ENCODE measurements around the gene FSCN2.
"Not testable (repeated sequence)": the region's sequence is repeated elsewhere in the genome, so short reads cannot be mapped to it uniquely, and the experiment has no call there.

Gene FSCN2

DNA sequence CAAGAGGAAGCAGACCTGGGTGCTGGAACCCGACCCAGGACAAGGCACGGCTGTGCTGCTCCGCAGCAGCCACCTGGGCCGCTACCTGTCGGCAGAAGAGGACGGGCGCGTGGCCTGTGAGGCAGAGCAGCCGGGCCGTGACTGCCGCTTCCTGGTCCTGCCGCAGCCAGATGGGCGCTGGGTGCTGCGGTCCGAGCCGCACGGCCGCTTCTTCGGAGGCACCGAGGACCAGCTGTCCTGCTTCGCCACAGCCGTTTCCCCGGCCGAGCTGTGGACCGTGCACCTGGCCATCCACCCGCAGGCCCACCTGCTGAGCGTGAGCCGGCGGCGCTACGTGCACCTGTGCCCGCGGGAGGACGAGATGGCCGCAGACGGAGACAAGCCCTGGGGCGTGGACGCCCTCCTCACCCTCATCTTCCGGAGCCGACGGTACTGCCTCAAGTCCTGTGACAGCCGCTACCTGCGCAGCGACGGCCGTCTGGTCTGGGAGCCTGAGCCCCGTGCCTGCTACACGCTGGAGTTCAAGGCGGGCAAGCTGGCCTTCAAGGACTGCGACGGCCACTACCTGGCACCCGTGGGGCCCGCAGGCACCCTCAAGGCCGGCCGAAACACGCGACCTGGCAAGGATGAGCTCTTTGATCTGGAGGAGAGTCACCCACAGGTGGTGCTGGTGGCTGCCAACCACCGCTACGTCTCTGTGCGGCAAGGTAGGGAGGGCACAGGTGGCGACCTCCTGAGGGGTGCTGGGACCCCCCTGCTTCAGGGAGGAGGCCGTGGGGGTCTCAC, 667 bp downstream of the FSCN2 start:
- DNase-seq, result no peak

- no peak for DNase-seq
Observed at GRCh38 chr17:81529437-81529803, 1.2 kb downstream of the FSCN2 start.

- not testable (repeated sequence) for DNase-seq
Observed at GRCh38 chr17:81531013-81531412, 2.8 kb downstream of the FSCN2 start.

- not testable (repeated sequence) for DNase-seq
Observed at GRCh38 chr17:81531998-81532404, 3.8 kb downstream of the FSCN2 start.

DNA sequence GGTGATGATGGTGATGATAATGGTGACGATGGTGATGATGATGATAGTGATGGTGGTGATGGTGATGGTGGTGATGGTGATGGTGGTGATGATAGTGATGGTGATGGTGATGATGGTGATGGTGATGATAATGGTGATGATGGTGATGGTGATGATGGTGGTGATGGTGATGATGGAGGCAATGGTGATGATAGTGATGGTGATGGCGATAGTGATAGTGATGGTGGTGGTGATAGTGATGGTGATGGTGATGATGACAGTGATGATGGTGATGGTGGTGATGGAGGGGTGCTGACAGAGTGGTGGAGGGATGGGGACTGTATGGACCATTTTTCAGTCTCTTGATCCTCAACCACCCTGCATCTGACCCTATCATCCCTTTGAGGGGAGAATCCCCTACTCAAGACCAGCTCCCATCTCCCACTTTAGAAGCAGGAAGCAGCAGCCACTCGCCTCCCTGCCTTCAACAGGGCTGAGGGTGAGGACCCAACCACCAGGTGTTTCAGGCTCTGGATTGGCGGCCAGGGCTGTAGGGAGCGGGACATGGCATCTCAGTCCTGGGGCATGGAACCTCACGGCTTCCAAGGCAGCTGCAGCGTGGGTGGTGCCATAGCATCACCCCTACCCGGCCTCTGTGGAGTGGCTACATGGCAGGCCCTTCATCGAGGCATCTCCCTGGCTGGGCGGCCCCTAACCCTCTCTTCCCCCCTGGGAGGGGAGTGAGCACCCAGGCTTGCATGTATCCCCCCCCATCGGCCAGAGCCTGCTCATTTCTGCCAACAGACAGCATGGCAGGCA, 4.5 kb downstream of the FSCN2 start:
- no peak for DNase-seq

GRCh38 chr17:81533339-81534141, 5.4 kb downstream of the FSCN2 start:
- no peak for DNase-seq

GRCh38 chr17:81534157-81535006, 6.2 kb downstream of the FSCN2 start:
- DNase-seq, result no peak

GRCh38 chr17:81535007-81535328, 6.8 kb downstream of the FSCN2 start:
- no peak for DNase-seq

- DNase-seq, result no peak
Observed at GRCh38 chr17:81535480-81536298, 7.5 kb downstream of the FSCN2 start.

GRCh38 chr17:81536299-81537290, 8.4 kb downstream of the FSCN2 start:
- DNase-seq, result no peak

DNA sequence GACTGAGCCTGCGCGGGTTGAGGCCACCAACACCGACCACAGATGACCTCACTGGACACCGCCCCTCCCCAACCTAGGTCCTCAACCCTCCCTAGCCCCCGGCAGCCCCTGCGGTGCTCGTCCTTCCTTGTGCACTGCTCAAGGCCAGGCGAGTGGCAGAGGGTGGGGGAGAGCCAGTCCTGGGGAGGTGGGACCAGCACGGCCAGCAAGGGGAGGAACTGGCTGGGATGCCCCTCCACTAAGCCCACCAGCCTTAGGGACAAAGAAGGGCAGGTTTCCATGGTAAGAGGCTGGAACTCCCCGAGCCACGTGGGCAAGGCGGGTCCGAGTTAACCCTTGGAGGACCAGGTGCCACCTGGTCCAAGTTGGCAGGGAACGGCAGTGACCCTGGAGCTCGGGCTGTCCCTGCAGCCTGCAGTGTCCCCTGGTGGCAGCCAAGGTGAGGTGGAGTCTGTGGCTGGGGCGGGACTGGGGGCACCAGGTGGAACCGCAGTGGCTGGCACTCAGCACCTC, 9.2 kb downstream of the FSCN2 start:
- no peak for DNase-seq

DNA sequence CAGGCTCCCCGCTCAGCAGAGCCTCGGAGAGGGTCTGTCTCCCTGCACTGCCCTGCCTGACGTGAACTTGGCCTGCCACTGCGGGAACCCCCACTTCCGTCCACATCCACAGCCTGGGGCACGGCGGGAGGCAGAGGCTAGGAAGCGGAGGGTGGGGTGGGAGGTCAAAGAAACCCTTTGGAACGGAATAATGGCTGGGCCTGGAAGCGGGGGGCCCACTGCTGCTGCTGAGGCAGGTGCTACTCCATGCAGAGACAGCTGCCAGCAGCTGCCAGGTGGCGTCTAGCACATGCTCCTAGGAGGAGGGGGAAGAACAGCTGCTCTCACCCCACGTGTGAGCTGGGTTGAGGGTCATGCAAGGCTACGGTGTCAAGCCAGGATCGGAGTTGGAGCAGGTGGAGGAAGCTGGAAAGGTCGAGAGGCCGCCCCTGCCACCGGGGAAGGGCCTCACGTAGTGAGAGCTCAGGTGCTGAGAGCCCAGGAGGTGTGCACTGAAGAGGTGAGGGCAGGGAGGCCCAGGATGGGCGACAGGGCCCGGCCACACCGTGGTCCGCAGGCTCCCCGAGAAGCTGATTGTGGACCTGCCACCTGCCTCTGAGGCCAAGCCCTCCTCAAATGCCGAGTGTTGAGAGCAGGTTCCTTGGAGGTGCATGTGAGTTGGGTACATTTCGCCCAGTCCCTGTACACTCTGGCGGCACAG, 9.8 kb downstream of the FSCN2 start:
- no peak for DNase-seq

GRCh38 chr17:81538651-81539570, 10.7 kb downstream of the FSCN2 start:
- DNase-seq, result no peak

DNA sequence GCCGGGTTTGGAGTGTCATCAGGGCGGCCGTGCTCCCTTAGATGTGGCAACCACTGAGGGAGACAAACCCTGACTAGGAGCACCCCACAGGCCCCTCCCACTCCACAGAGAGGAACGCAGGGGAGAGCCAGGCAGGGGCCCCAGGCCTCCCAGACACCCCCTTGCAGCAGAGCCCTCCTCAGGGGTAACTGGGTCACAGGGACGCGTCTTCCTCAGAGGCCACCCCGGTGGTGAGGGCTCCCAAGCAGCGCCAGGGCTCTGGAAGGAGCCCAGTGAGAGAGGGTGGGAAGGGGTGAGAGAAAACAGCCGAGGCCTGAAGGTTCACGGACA, 11.4 kb downstream of the FSCN2 start:
- no peak for DNase-seq

DNA sequence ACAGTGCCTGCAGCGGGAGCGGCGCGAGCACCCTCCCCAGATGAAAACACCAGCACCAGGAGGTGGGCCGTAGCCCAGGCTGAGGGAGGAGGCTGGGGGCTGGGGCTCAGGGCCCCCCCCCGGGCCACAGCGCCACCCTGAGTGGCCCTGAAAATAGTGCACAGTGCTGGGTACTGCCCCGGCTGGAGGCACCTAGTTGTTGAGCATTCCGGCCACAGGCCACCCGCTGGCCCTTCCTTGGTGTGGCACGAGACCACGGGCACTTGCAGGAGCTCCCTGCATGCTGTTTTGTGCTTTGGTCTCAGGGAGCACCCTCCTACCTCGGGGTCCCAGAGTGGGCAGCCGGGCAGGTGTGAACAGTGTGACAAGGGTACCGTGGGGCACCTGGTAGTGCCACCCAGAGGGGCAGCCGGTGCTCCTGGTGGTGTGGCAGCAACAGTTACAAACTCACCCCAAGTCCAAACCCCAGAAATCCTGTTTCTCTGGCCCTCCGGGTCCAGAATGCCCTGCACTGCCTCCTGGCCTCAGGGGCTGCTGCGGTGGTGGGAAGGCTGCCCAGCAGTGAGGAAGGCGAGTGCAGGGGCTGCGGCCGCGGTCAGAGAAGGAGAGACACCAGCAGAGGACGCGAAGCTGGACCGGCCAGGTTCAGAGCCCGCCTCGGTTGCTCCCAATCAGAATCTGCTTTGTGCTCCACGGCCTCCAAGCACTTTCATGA, 11.9 kb downstream of the FSCN2 start:
- no peak for DNase-seq

GRCh38 chr17:81540676-81541027, 12.5 kb downstream of the FSCN2 start:
- DNase-seq, result no peak

DNA sequence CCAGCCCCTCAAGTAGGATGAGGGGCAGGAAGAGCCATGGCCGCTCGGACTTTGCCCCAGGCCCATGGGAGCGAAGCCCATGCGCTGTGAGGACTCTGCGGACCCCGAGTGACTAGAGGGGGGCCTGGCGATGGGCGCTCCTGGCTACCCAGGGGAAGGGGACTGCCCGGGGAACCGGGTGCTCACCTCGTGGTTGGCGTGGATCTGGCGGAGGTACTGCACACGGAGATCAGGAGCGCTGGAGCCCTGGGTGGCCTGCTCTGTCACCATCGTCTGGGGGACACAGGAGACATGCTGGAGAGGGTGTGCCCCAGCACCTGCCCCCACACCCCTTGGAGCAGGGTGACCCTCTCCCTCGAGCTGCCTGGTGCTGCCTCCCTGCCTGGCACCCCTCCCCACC, 12.9 kb downstream of the FSCN2 start:
- DNase-seq, result no peak
